ENCODE measurements around the gene TRIM67. TPM values are rescaled to one million over a fixed set of nuclear protein-coding genes. Genes with fewer than 3 reads are reported as not detected.

The TRIM67 gene
- total and polyA plus RNA-seq, 2 experiments from 2014 or later: not detected

DNA sequence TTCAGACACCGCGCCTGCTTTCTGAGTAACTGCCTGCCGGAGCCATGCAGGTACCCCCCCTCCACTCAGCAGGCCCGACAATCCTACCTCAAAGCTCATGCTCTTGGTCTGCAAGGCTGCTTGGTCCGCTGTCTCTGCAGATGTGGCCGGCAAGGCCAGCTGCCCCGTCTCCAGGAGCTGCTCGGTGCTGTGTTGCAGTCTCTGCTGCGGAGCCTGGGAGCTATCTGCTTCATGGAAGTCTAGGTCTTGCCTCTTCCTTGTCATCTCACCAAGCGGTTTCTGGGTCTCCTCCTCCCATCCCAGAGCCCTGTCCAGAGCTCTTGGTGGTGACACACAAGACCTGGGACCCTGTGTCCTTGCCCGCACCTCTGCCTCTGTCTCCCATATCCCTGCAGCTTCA is 55.2 kb downstream of the TRIM67 start:
- Histone ChIP-seq H3K9me3 (ENCODE audit: low read depth) (no peaks in the 10 kb centered on the region), H2AFZ (no peak overlapping the region), H3K36me3 (ENCODE audit: low read depth) (no peaks in the 10 kb centered on the region), H3K27me3 (replicated peaks; ENCODE audit: insufficient read depth) (peaks cover 21% of the 10 kb centered on the region), H4K20me1 (ENCODE audit: insufficient read depth) (no peaks in the 10 kb centered on the region), H3K9me2 (ENCODE audit: insufficient read depth) (no peaks in the 10 kb centered on the region), H3K4me2 (ENCODE audit: unreplicated experiment) (no peak overlapping the region), H3K9ac (no peak overlapping the region), H3K4me3 (no peak overlapping the region), H3K4me1 (ENCODE audit: insufficient read depth) (no peaks in the 10 kb centered on the region), H3F3A (ENCODE audit: insufficient read depth) (no peaks in the 10 kb centered on the region), H3K79me2 (ENCODE audit: insufficient read depth) (no peaks in the 10 kb centered on the region), H3K27ac (no peak overlapping the region)
- WGBS, 2 experiments (ENCODE audit: low coverage in 1 of 2, low lambda C conversion rate in 2 of 2, missing lambda C conversion rate in 2 of 2): 79 to 82% methylated on average over 11 of the region's 11 CpGs
- DNase-seq: no peak
- no peak for TF ChIP-seq EZH2phosphoT487 (IDR thresholded peaks at IDR 0.05; ENCODE audit: insufficient read depth, low read depth)
- in situ Hi-C loops (cut with MboI): loop anchor here (25.0 kb wide), 1 partner anchor 280 kb away; no protein-coding TSS in a partner anchor

- H3K4me3 ChIP-seq: no peak overlapping the region
- in situ Hi-C loops (cut with MboI): loop anchor here (25.0 kb wide), 1 partner anchor 281 kb away; no protein-coding TSS in a partner anchor
- H4K20me1 ChIP-seq (ENCODE audit: insufficient read depth): no peaks in the 10 kb centered on the region
- no peaks in the 10 kb centered on the region for H3K4me1 ChIP-seq (ENCODE audit: insufficient read depth)
- H3F3A ChIP-seq (ENCODE audit: insufficient read depth): no peaks in the 10 kb centered on the region
- H3K36me3 ChIP-seq (ENCODE audit: low read depth): no peaks in the 10 kb centered on the region
- no peak for DNase-seq
- H3K9me2 ChIP-seq (ENCODE audit: insufficient read depth): no peaks in the 10 kb centered on the region
- no peaks in the 10 kb centered on the region for H3K9me3 ChIP-seq (ENCODE audit: low read depth)
- no peak overlapping the region for H3K9ac ChIP-seq
- WGBS, 2 experiments (ENCODE audit: low coverage in 1 of 2, low lambda C conversion rate in 2 of 2, missing lambda C conversion rate in 2 of 2): 49 to 51% methylated on average over 6 of the region's 6 CpGs
- H3K27me3 ChIP-seq (replicated peaks; ENCODE audit: insufficient read depth): peaks cover 11% of the 10 kb centered on the region
- H3K27ac ChIP-seq: no peak overlapping the region
- no peaks in the 10 kb centered on the region for H3K79me2 ChIP-seq (ENCODE audit: insufficient read depth)
- no peak for TF ChIP-seq EZH2 (IDR thresholded peaks at IDR 0.05; ENCODE audit: insufficient read depth, poor library complexity, severe bottlenecking)
- TF ChIP-seq EZH2phosphoT487 (IDR thresholded peaks at IDR 0.05; ENCODE audit: insufficient read depth, low read depth): no peak
- no peak overlapping the region for H3K4me2 ChIP-seq (ENCODE audit: unreplicated experiment)
- no peak overlapping the region for H2AFZ ChIP-seq
Measured at GRCh38 chr1:231218078-231218477, 56.2 kb downstream of the TRIM67 start.

DNA sequence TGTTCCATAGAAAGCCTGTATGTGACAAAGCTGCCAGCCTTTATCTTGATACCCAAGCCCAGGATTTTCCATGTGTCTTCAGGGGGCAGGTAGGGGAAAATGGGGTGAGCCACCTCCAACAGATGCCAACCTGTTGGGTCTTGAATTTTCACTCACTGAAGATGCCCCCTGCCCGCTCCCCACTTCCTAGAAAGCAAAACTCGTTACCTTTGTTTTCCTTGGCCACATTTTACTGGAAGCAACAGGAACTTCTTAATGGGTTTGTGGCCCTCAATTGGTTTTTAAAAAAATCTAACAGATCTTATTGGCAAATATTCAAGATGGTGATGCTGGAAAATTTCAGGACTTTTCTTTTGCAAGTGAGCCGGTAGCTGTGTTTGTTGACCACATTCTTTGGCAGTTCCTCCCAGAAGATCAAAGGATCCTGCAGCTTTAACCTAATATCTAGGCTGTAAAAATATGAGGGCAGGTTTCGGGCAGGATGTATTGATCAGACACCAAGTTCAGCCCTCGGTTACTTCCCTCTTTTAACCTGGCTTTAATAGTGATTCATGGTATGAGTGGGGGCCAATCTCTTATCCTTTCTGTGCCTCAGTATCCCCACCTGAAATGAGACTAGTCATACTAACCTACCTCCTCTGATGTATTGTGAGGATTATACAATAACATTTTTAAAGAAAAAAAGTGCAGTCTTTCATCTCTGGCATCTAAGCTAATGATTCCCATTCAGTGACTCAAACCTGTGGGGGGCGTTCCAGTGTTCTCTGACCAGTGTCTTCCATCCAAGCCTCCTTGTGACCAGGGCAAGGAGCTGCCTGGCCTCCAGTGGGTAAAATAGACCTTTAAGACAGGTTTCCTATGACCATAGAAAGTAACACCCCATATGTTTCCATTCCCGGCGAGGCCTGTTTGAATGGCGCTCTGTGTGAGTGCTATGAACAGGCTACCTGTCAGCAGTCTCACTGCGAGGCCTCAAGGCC is 57.9 kb downstream of the TRIM67 start:
- no peak overlapping the region for H3K4me3 ChIP-seq
- 51 to 64% methylated on average over 9 to 10 of the region's 10 CpGs for WGBS, 2 experiments (ENCODE audit: low coverage in 1 of 2, low lambda C conversion rate in 2 of 2, missing lambda C conversion rate in 2 of 2)
- no peaks in the 10 kb centered on the region for H4K20me1 ChIP-seq (ENCODE audit: insufficient read depth)
- in situ Hi-C loops (cut with MboI): loop anchor here (25.0 kb wide), 1 partner anchor 282 kb away; no protein-coding TSS in a partner anchor
- DNase-seq: peak; percentile 12
- peaks cover 8% of the 10 kb centered on the region; the same call in 1 of the 2 replicates for H3K27me3 ChIP-seq (replicated peaks; ENCODE audit: insufficient read depth)
- H3K27ac ChIP-seq: no peak overlapping the region
- no peaks in the 10 kb centered on the region for H3F3A ChIP-seq (ENCODE audit: insufficient read depth)
- TF ChIP-seq EZH2phosphoT487 (IDR thresholded peaks at IDR 0.05; ENCODE audit: insufficient read depth, low read depth) (no peak), EZH2 (IDR thresholded peaks at IDR 0.05; ENCODE audit: insufficient read depth, poor library complexity, severe bottlenecking) (no peak)
- H3K4me1 ChIP-seq (ENCODE audit: insufficient read depth): no peaks in the 10 kb centered on the region
- no peak overlapping the region for H2AFZ ChIP-seq
- H3K36me3 ChIP-seq (ENCODE audit: low read depth): peaks cover 10% of the 10 kb centered on the region; the same call in 1 of the 2 replicates
- H3K9me2 ChIP-seq (ENCODE audit: insufficient read depth): no peaks in the 10 kb centered on the region
- no peak overlapping the region for H3K9ac ChIP-seq
- H3K79me2 ChIP-seq (ENCODE audit: insufficient read depth): no peaks in the 10 kb centered on the region
- no peak overlapping the region for H3K4me2 ChIP-seq (ENCODE audit: unreplicated experiment)
- no peaks in the 10 kb centered on the region for H3K9me3 ChIP-seq (ENCODE audit: low read depth)

DNA sequence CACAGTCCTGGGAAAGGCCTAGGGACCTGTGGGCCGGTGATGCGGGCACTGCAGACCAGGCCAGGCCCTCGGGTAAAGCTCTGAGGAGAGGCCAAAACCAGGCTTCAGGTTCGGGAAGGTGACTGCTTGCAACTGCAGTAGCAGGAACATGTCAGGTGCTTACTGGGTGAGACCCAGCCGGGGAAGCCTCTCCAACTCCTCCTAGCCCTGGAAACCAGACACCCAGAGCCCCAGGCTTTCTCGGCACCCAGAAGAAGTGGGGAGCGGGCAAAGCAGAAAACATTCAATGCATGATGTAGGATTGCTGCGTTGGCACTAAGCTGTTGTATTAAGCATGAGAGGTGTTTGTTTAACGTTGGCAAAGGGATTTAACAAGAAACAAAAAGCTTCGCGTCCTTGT is 58.9 kb downstream of the TRIM67 start:
- no peaks in the 10 kb centered on the region for H3K79me2 ChIP-seq (ENCODE audit: insufficient read depth)
- peaks cover 19% of the 10 kb centered on the region; the same call in 1 of the 2 replicates for H3K36me3 ChIP-seq (ENCODE audit: low read depth)
- H3K4me1 ChIP-seq (ENCODE audit: insufficient read depth): no peaks in the 10 kb centered on the region
- no peak overlapping the region for H3K4me3 ChIP-seq
- no peak for DNase-seq
- H3K4me2 ChIP-seq (ENCODE audit: unreplicated experiment): no peak overlapping the region
- 82 to 85% methylated on average over 11 of the region's 11 CpGs for WGBS, 2 experiments (ENCODE audit: low coverage in 1 of 2, low lambda C conversion rate in 2 of 2, missing lambda C conversion rate in 2 of 2)
- H3K27ac ChIP-seq: no peak overlapping the region
- H4K20me1 ChIP-seq (ENCODE audit: insufficient read depth): no peaks in the 10 kb centered on the region
- no peak overlapping the region for H2AFZ ChIP-seq
- in situ Hi-C loops (cut with MboI): loop anchor here (25.0 kb wide), 1 partner anchor 284 kb away; no protein-coding TSS in a partner anchor
- 0 out of 2 replicates have a peak, but pooled peaks cover under 1% of the 10 kb centered on the region for H3K27me3 ChIP-seq (replicated peaks; ENCODE audit: insufficient read depth)
- TF ChIP-seq EZH2 (IDR thresholded peaks at IDR 0.05; ENCODE audit: insufficient read depth, poor library complexity, severe bottlenecking): no peak
- no peak for TF ChIP-seq EZH2phosphoT487 (IDR thresholded peaks at IDR 0.05; ENCODE audit: insufficient read depth, low read depth)
- no peaks in the 10 kb centered on the region for H3F3A ChIP-seq (ENCODE audit: insufficient read depth)
- no peak overlapping the region for H3K9ac ChIP-seq
- H3K9me3 ChIP-seq (ENCODE audit: low read depth): no peaks in the 10 kb centered on the region
- no peaks in the 10 kb centered on the region for H3K9me2 ChIP-seq (ENCODE audit: insufficient read depth)
